HG03457 (cell line): ENCODE data around the gene LINC01488.
A peak's percentile ranks its signal among the peaks of the same experiment; 100 is the strongest.

Source experiments
- ATAC-seq: cut with Tn5 transposase; IDR thresholded peaks from one replicate; pipeline ENCODE4 v1.9.1; 2021; ENCODE audit warnings: moderate number of reproducible peaks; ENCODE audit not compliant: unreplicated experiment

LINC01488 gene

GRCh38 chr11:69481393-69481844 is at the start of gene LINC01488:
Gene LINC01488, plus strand, starts transcription at chr11:69481663.
- ATAC-seq = no peak

- no peak for ATAC-seq
Measured at GRCh38 chr11:69431893-69432738, 49.3 kb upstream of the LINC01488 start.

GRCh38 chr11:69433741-69434140 is 47.7 kb upstream of the LINC01488 start:
- no peak for ATAC-seq

GRCh38 chr11:69434471-69434931 is 47.0 kb upstream of the LINC01488 start:
- ATAC-seq = no peak

GRCh38 chr11:69435161-69435986 is 46.1 kb upstream of the LINC01488 start:
- no peak for ATAC-seq

GRCh38 chr11:69436041-69436982 is 45.2 kb upstream of the LINC01488 start:
- ATAC-seq = no peak

GRCh38 chr11:69437001-69437875 is 44.2 kb upstream of the LINC01488 start:
- ATAC-seq = no peak

GRCh38 chr11:69437876-69438205 is 43.6 kb upstream of the LINC01488 start:
- ATAC-seq = no peak

GRCh38 chr11:69438286-69438920 is 43.1 kb upstream of the LINC01488 start:
- ATAC-seq = no peak

- ATAC-seq = no peak
Measured at GRCh38 chr11:69439127-69439526, 42.3 kb upstream of the LINC01488 start.

GRCh38 chr11:69439651-69440464 is 41.6 kb upstream of the LINC01488 start:
- ATAC-seq = no peak

GRCh38 chr11:69440876-69441275 is 40.6 kb upstream of the LINC01488 start:
- ATAC-seq = no peak

GRCh38 chr11:69442012-69442806 is 39.3 kb upstream of the LINC01488 start:
- no peak for ATAC-seq

GRCh38 chr11:69442807-69443137 is 38.7 kb upstream of the LINC01488 start:
- no peak for ATAC-seq

- ATAC-seq = peak; percentile 57
Measured at GRCh38 chr11:69443138-69443967, 38.1 kb upstream of the LINC01488 start.

- no peak for ATAC-seq
Measured at GRCh38 chr11:69443968-69444364, 37.5 kb upstream of the LINC01488 start.
